ENCODE measurements around the gene CMAS. TPM values are rescaled to one million over a fixed set of nuclear protein-coding genes. Genes with fewer than 3 reads are reported as not detected.
A peak's percentile ranks its signal among the peaks of the same experiment; 100 is the strongest.

CMAS gene
- 10 to 100 TPM; 26.0 to 62.1 TPM for total RNA-seq
- polyA plus RNA-seq = 10 to 100 TPM; 31.2 to 45.4 TPM

DNA sequence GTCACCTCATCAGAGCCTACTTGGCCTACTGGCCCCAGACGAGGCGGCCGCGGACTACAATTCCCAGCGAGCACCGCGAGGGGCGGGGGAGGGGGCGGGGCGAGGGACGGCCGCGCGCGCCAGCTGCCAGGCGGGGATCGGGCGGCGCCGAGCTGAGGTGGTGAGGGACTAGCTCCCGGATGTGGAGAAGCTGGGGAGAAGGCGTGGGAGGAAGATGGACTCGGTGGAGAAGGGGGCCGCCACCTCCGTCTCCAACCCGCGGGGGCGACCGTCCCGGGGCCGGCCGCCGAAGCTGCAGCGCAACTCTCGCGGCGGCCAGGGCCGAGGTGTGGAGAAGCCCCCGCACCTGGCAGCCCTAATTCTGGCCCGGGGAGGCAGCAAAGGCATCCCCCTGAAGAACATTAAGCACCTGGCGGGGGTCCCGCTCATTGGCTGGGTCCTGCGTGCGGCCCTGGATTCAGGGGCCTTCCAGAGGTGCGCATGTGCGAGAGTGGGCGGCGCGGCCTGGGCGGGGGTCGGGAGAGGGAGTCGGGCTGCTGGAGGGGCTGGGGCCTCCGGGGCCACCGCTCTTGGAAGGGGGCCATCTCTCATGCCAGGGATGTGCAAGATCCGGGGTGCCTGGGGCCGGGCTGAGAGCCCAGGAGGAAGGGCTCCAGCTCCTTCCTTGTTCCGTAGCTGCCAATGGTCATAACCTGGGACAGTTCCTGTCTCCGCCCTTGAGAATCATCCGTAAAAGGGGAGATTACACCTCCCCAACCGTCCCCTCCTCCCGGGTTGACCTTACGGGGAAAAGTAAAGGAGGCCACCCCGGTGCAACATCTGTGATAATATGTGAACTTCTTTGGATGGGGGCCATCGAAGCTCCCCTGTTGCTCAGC lies at the start of gene CMAS:
Gene CMAS (plus strand): TSS at position 129 of the 878 bp plus-strand sequence. CDS start 86 bp downstream, at position 215.
- Histone ChIP-seq H3K27ac (ENCODE audit: low read depth in 1 of 2, low read length in 2 of 2) (peak within 1 kb of the TSS; percentile 86 to 95), H3K9me3 (ENCODE audit: control insufficient read depth in 4 of 4, low read length in 3 of 4) (no peaks in the 10 kb centered on the region), H3K27me3 (ENCODE audit: control insufficient read depth in 4 of 4, insufficient read depth in 4 of 4, low read length in 3 of 4) (no peaks in the 10 kb centered on the region), H3K9ac (ENCODE audit: low read depth in 1 of 2, low read length in 2 of 2) (peak within 1 kb of the TSS; percentile 72 to 87), H3K4me1 (ENCODE audit: control insufficient read depth in 4 of 4, insufficient read depth in 4 of 4, low read length in 3 of 4) (peaks cover 3 to 44% (median 31%) of the 10 kb centered on the region in 4 donors), H3K36me3 (ENCODE audit: control insufficient read depth in 4 of 4, insufficient read depth in 3 of 4, low read depth in 1 of 4, low read length in 3 of 4) (no peaks in the 10 kb centered on the region), H3K4me3 (ENCODE audit: low read depth in 1 of 3, low read length in 3 of 3) (peak within 1 kb of the TSS; percentile 84 to 93 (median 87))
- WGBS = under 1% methylated on average over 64 of the region's 64 CpGs
- peak; percentile 94 for DNase-seq (ENCODE audit: low spot score)
- no peak for TF ChIP-seq RAD21 (IDR thresholded peaks at IDR 0.05)
- TF ChIP-seq, protein P1, sequence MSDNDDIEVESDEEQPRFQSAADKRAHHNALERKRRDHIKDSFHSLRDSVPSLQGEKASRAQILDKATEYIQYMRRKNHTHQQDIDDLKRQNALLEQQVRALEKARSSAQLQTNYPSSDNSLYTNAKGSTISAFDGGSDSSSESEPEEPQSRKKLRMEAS (IDR thresholded peaks at IDR 0.05) = peak; percentile 17
- TF ChIP-seq RXRA (IDR thresholded peaks at IDR 0.05) = peak; percentile 55 to 65
- peak; percentile 11 for TF ChIP-seq NR2F2 (IDR thresholded peaks at IDR 0.05)
- TF ChIP-seq GABPA (IDR thresholded peaks at IDR 0.05 in 1 of 2, conservative IDR thresholded peaks at IDR 0.05 in 1 of 2) = no peak
- TF ChIP-seq, protein P2, sequence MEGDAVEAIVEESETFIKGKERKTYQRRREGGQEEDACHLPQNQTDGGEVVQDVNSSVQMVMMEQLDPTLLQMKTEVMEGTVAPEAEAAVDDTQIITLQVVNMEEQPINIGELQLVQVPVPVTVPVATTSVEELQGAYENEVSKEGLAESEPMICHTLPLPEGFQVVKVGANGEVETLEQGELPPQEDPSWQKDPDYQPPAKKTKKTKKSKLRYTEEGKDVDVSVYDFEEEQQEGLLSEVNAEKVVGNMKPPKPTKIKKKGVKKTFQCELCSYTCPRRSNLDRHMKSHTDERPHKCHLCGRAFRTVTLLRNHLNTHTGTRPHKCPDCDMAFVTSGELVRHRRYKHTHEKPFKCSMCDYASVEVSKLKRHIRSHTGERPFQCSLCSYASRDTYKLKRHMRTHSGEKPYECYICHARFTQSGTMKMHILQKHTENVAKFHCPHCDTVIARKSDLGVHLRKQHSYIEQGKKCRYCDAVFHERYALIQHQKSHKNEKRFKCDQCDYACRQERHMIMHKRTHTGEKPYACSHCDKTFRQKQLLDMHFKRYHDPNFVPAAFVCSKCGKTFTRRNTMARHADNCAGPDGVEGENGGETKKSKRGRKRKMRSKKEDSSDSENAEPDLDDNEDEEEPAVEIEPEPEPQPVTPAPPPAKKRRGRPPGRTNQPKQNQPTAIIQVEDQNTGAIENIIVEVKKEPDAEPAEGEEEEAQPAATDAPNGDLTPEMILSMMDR (IDR thresholded peaks at IDR 0.05; ENCODE audit: low read depth, low read length, missing input control) = no peak
- TF ChIP-seq HNF4A (conservative IDR thresholded peaks at IDR 0.05) = peak; percentile 12 to 23
- TF ChIP-seq EGR1 (IDR thresholded peaks at IDR 0.05; ENCODE audit: low read depth in 2 of 2) = peak in 1 of 2 donors; percentile 56
- TF ChIP-seq, protein P3, sequence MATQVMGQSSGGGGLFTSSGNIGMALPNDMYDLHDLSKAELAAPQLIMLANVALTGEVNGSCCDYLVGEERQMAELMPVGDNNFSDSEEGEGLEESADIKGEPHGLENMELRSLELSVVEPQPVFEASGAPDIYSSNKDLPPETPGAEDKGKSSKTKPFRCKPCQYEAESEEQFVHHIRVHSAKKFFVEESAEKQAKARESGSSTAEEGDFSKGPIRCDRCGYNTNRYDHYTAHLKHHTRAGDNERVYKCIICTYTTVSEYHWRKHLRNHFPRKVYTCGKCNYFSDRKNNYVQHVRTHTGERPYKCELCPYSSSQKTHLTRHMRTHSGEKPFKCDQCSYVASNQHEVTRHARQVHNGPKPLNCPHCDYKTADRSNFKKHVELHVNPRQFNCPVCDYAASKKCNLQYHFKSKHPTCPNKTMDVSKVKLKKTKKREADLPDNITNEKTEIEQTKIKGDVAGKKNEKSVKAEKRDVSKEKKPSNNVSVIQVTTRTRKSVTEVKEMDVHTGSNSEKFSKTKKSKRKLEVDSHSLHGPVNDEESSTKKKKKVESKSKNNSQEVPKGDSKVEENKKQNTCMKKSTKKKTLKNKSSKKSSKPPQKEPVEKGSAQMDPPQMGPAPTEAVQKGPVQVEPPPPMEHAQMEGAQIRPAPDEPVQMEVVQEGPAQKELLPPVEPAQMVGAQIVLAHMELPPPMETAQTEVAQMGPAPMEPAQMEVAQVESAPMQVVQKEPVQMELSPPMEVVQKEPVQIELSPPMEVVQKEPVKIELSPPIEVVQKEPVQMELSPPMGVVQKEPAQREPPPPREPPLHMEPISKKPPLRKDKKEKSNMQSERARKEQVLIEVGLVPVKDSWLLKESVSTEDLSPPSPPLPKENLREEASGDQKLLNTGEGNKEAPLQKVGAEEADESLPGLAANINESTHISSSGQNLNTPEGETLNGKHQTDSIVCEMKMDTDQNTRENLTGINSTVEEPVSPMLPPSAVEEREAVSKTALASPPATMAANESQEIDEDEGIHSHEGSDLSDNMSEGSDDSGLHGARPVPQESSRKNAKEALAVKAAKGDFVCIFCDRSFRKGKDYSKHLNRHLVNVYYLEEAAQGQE (IDR thresholded peaks at IDR 0.05) = peak; percentile 60
- peak; percentile 61 for TF ChIP-seq YY1 (IDR thresholded peaks at IDR 0.05)

DNA sequence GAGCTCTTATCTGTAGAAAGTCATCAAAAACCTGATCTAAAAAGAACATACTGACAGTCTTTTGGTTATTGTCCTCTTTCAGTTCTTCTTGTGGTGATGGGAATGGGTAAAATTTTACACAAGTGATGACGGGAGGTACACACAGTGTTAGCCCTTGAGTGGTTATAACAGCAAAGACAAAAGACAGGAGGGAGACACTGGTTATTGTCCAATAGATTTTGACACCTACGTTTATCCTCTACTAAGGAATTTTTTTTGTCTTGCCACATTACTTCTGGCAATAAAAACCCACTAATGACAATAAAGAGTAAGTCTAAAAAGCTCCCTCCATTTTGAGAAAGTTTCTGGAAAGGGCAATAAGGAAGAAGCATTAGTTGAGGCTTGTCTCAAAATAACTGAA lies 47.7 kb upstream of the CMAS start:
- WGBS = 83% methylated on average over 2 of the region's 2 CpGs
- TF ChIP-seq FOXA1 (IDR thresholded peaks at IDR 0.05) = no peak
- TF ChIP-seq, protein P1 (IDR thresholded peaks at IDR 0.05) = no peak
- TF ChIP-seq GABPA (IDR thresholded peaks at IDR 0.05 in 1 of 2, conservative IDR thresholded peaks at IDR 0.05 in 1 of 2) = no peak
- TF ChIP-seq SP1 (IDR thresholded peaks at IDR 0.05) = no peak
- TF ChIP-seq RXRA (IDR thresholded peaks at IDR 0.05) = no peak
- no peak for TF ChIP-seq JUND (IDR thresholded peaks at IDR 0.05)
- H3K4me3 ChIP-seq (ENCODE audit: low read depth in 1 of 3, low read length in 3 of 3) = no peak overlapping the region
- H3K9me3 ChIP-seq (ENCODE audit: control insufficient read depth in 4 of 4, low read length in 3 of 4) = no peaks in the 10 kb centered on the region
- no peaks in the 10 kb centered on the region for H3K4me1 ChIP-seq (ENCODE audit: control insufficient read depth in 4 of 4, insufficient read depth in 4 of 4, low read length in 3 of 4)
- no peak overlapping the region for H3K9ac ChIP-seq (ENCODE audit: low read depth in 1 of 2, low read length in 2 of 2)
- H3K27me3 ChIP-seq (ENCODE audit: control insufficient read depth in 4 of 4, insufficient read depth in 4 of 4, low read length in 3 of 4) = no peaks in the 10 kb centered on the region
- H3K27ac ChIP-seq (ENCODE audit: low read depth in 1 of 2, low read length in 2 of 2) = no peak overlapping the region
- no peak for DNase-seq (ENCODE audit: low spot score)
- H3K36me3 ChIP-seq (ENCODE audit: control insufficient read depth in 4 of 4, insufficient read depth in 3 of 4, low read depth in 1 of 4, low read length in 3 of 4) = no peaks in the 10 kb centered on the region

Measured in liver (tissue), 9 donors.